Measurements from ENCODE around the gene OGFOD3.

Gene OGFOD3

DNA sequence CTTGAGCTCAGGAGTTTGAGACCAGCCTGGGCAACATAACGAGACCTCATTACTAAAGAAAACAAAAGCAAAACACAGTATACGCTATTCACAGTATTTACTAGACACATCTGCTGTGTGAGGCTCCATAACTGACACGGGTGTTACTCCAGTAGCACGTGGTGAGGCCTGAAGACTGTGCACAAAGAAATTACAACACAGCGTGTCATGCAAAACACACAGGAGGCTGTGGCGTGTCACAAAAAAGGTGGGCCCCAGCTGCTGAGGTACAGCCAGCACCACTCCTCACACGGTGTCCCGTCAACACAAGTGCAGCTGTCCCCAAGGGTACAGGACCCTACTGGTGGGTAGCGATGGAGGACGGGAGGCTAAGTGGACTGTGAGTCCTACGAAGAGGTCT lies 29.5 kb upstream of the OGFOD3 start:
- Histone ChIP-seq H3K27me3 (ENCODE audit: control insufficient read depth in 5 of 5, insufficient read depth in 4 of 5, low read length in 5 of 5) (no peaks in the 10 kb centered on the region), H3K36me3 (ENCODE audit: control insufficient read depth in 5 of 5, insufficient read depth in 5 of 5, low read length in 5 of 5) (peaks cover 0 to 34% (median 20%) of the 10 kb centered on the region in 5 donors), H3K4me3 (ENCODE audit: low read depth in 1 of 5, low read length in 5 of 5) (no peak overlapping the region), H3K9me3 (ENCODE audit: control insufficient read depth in 5 of 5, low read length in 5 of 5) (no peaks in the 10 kb centered on the region), H3K4me1 (ENCODE audit: control insufficient read depth in 5 of 5, insufficient read depth in 5 of 5, low read length in 5 of 5) (peaks cover 0 to 61% (median 49%) of the 10 kb centered on the region in 5 donors), H3K9ac (ENCODE audit: low read length in 5 of 5) (no peak overlapping the region), H3K27ac (ENCODE audit: low read depth, low read length) (no peak overlapping the region)

DNA sequence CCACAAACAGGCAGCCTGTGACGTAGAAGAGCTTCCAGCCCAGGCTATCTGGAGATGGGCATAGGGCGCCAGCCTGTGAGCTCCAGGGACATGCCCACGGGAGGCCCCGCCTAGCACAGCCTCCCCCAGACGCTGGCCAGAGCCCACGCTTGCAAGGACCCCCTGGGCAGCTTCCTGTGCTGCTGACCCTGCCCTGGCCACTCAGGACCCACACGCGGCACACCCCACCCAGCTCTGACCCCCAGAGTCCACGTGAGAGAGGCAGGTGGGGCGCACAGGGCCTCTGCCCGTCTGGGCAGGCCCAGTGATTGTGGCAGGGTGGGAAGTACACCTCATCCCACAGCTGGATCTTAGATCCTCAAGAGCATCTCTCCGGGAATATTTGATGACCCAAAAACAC lies 28.3 kb upstream of the OGFOD3 start:
- Histone ChIP-seq H3K4me1 (ENCODE audit: control insufficient read depth in 5 of 5, insufficient read depth in 5 of 5, low read length in 5 of 5) (peaks cover 0 to 69% (median 49%) of the 10 kb centered on the region in 5 donors), H3K27me3 (ENCODE audit: control insufficient read depth in 5 of 5, insufficient read depth in 4 of 5, low read length in 5 of 5) (no peaks in the 10 kb centered on the region), H3K27ac (ENCODE audit: low read depth, low read length) (no peak overlapping the region), H3K9me3 (ENCODE audit: control insufficient read depth in 5 of 5, low read length in 5 of 5) (no peaks in the 10 kb centered on the region), H3K4me3 (ENCODE audit: low read depth in 1 of 5, low read length in 5 of 5) (no peak overlapping the region), H3K9ac (ENCODE audit: low read length in 5 of 5) (no peak overlapping the region), H3K36me3 (ENCODE audit: control insufficient read depth in 5 of 5, insufficient read depth in 5 of 5, low read length in 5 of 5) (peaks cover 0 to 46% (median 32%) of the 10 kb centered on the region in 5 donors)

GRCh38 chr17:82446124-82446523 lies 27.7 kb upstream of the OGFOD3 start:
- peaks cover 0 to 49% (median 32%) of the 10 kb centered on the region in 5 donors for H3K36me3 ChIP-seq (ENCODE audit: control insufficient read depth in 5 of 5, insufficient read depth in 5 of 5, low read length in 5 of 5)
- H3K9me3 ChIP-seq (ENCODE audit: control insufficient read depth in 5 of 5, low read length in 5 of 5) = no peaks in the 10 kb centered on the region
- no peaks in the 10 kb centered on the region for H3K27me3 ChIP-seq (ENCODE audit: control insufficient read depth in 5 of 5, insufficient read depth in 4 of 5, low read length in 5 of 5)
- H3K4me3 ChIP-seq (ENCODE audit: low read depth in 1 of 5, low read length in 5 of 5) = no peak overlapping the region
- no peak overlapping the region for H3K27ac ChIP-seq (ENCODE audit: low read depth, low read length)
- H3K9ac ChIP-seq (ENCODE audit: low read length in 5 of 5) = no peak overlapping the region
- H3K4me1 ChIP-seq (ENCODE audit: control insufficient read depth in 5 of 5, insufficient read depth in 5 of 5, low read length in 5 of 5) = peaks cover 0 to 67% (median 44%) of the 10 kb centered on the region in 5 donors

GRCh38 chr17:82445542-82445941 lies 27.2 kb upstream of the OGFOD3 start:
- H3K36me3 ChIP-seq (ENCODE audit: control insufficient read depth in 5 of 5, insufficient read depth in 5 of 5, low read length in 5 of 5) = peaks cover 0 to 49% (median 32%) of the 10 kb centered on the region in 5 donors

GRCh38 chr17:82444941-82445521 lies 26.6 kb upstream of the OGFOD3 start:
- Histone ChIP-seq H3K4me1 (ENCODE audit: control insufficient read depth in 5 of 5, insufficient read depth in 5 of 5, low read length in 5 of 5) (peaks cover 0 to 67% (median 39%) of the 10 kb centered on the region in 5 donors), H3K4me3 (ENCODE audit: low read depth in 1 of 5, low read length in 5 of 5) (no peak overlapping the region), H3K27ac (ENCODE audit: low read depth, low read length) (no peak overlapping the region), H3K27me3 (ENCODE audit: control insufficient read depth in 5 of 5, insufficient read depth in 4 of 5, low read length in 5 of 5) (no peaks in the 10 kb centered on the region), H3K36me3 (ENCODE audit: control insufficient read depth in 5 of 5, insufficient read depth in 5 of 5, low read length in 5 of 5) (peaks cover 0 to 49% (median 32%) of the 10 kb centered on the region in 5 donors), H3K9ac (ENCODE audit: low read length in 5 of 5) (no peak overlapping the region), H3K9me3 (ENCODE audit: control insufficient read depth in 5 of 5, low read length in 5 of 5) (no peaks in the 10 kb centered on the region)

More at GRCh38 chr17:82445542-82445941, 27.2 kb upstream of the OGFOD3 start:
- no peaks in the 10 kb centered on the region for H3K27me3 ChIP-seq (ENCODE audit: control insufficient read depth in 5 of 5, insufficient read depth in 4 of 5, low read length in 5 of 5)
- H3K9ac ChIP-seq (ENCODE audit: low read length in 5 of 5) = no peak overlapping the region
- peaks cover 0 to 68% (median 41%) of the 10 kb centered on the region in 5 donors for H3K4me1 ChIP-seq (ENCODE audit: control insufficient read depth in 5 of 5, insufficient read depth in 5 of 5, low read length in 5 of 5)
- no peak overlapping the region for H3K4me3 ChIP-seq (ENCODE audit: low read depth in 1 of 5, low read length in 5 of 5)
- H3K27ac ChIP-seq (ENCODE audit: low read depth, low read length) = no peak overlapping the region
- H3K9me3 ChIP-seq (ENCODE audit: control insufficient read depth in 5 of 5, low read length in 5 of 5) = no peaks in the 10 kb centered on the region

GRCh38 chr17:82444284-82444893 lies 26.0 kb upstream of the OGFOD3 start:
- no peaks in the 10 kb centered on the region for H3K9me3 ChIP-seq (ENCODE audit: control insufficient read depth in 5 of 5, low read length in 5 of 5)
- H3K36me3 ChIP-seq (ENCODE audit: control insufficient read depth in 5 of 5, insufficient read depth in 5 of 5, low read length in 5 of 5) = peaks cover 0 to 49% (median 32%) of the 10 kb centered on the region in 5 donors
- H3K4me1 ChIP-seq (ENCODE audit: control insufficient read depth in 5 of 5, insufficient read depth in 5 of 5, low read length in 5 of 5) = peaks cover 0 to 65% (median 37%) of the 10 kb centered on the region in 5 donors
- H3K27me3 ChIP-seq (ENCODE audit: control insufficient read depth in 5 of 5, insufficient read depth in 4 of 5, low read length in 5 of 5) = no peaks in the 10 kb centered on the region
- no peak overlapping the region for H3K4me3 ChIP-seq (ENCODE audit: low read depth in 1 of 5, low read length in 5 of 5)
- no peak overlapping the region for H3K27ac ChIP-seq (ENCODE audit: low read depth, low read length)
- no peak overlapping the region for H3K9ac ChIP-seq (ENCODE audit: low read length in 5 of 5)

DNA sequence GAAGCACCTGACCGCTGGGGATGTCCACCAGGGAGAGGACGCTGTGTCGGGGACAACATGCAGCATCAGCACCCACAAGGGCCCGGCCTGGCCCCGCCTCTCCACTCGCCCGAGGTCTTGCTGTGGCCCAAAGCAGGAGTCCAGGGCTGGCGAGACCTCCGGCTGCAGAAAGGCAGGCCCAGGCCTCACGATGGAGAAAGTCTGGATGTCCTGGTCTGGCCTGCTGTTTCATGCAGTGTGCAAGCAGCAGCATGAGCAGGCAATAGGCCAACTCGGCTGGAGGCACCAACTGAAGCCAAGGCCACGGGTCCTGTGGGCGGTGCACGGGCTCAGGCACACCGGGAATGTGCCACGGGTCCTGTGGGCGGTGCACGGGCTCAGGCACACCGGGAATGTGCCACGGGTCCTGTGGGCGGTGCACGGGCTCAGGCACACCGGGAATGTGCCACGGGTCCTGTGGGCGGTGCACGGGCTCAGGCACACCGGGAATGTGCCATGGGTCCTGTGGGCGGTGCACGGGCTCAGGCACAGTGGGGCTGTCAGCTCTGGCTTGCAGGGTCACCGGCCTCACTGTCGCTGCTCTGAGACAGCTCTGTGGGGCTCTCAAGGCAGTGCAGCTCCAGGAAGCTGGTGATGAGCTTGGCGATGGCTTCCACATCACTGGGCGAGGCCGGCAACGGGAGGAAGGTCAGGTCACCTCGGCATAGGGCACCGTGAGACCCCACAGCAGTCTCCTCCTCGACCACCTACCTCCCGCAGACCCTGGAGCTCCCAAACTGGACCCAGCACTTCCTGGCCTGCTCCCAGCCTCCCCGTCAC lies 25.3 kb upstream of the OGFOD3 start:
- Histone ChIP-seq H3K9me3 (ENCODE audit: control insufficient read depth in 5 of 5, low read length in 5 of 5) (no peaks in the 10 kb centered on the region), H3K36me3 (ENCODE audit: control insufficient read depth in 5 of 5, insufficient read depth in 5 of 5, low read length in 5 of 5) (peaks cover 0 to 49% (median 32%) of the 10 kb centered on the region in 5 donors), H3K27me3 (ENCODE audit: control insufficient read depth in 5 of 5, insufficient read depth in 4 of 5, low read length in 5 of 5) (no peaks in the 10 kb centered on the region), H3K27ac (ENCODE audit: low read depth, low read length) (no peak overlapping the region), H3K9ac (ENCODE audit: low read length in 5 of 5) (no peak overlapping the region), H3K4me3 (ENCODE audit: low read depth in 1 of 5, low read length in 5 of 5) (no peak overlapping the region), H3K4me1 (ENCODE audit: control insufficient read depth in 5 of 5, insufficient read depth in 5 of 5, low read length in 5 of 5) (peaks cover 0 to 60% (median 30%) of the 10 kb centered on the region in 5 donors)

DNA sequence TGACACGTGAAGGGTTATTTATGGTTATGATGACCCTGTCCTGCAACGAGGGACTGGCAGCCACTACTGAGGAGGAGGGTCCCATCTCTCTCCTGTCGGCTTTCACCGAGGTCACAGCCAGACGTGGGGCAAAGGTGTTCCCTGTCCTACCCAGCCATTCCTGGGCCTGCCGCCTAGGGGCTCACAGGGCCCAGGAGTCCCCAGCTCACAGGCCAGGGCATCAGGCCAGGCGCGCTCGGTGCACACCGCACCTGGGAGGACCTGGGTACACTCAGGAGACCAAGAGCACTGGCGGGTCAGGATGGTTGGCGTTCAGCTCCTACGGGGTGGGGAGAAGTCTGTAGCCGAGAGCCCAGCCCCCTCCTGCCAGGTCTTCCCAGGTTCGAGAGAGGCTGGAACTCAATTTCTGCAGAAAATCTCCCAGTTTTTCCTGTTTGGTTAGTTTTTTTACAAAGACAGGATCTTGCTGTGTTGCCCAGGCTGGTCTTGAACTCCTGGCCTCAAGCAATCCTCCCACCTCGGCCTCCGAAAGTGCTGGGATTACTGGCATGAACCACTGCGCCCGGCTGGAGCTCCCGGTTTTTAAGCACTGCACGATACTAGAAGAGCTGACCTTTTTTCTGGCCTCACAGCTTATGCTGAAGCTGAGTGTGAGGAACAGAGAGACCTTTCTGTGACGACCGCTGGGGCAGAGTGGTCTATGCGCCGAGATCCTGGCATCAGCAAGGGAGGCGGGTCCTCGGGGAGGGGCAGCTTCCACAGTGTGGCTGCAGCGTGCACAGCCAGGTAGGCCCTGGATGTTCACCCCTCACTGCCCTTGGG lies 24.5 kb upstream of the OGFOD3 start:
- peaks cover 0 to 49% (median 31%) of the 10 kb centered on the region in 5 donors for H3K36me3 ChIP-seq (ENCODE audit: control insufficient read depth in 5 of 5, insufficient read depth in 5 of 5, low read length in 5 of 5)
- no peak overlapping the region for H3K4me3 ChIP-seq (ENCODE audit: low read depth in 1 of 5, low read length in 5 of 5)
- peak overlapping the region in 1 of 5 donors; percentile 35 for H3K9ac ChIP-seq (ENCODE audit: low read length in 5 of 5)
- H3K4me1 ChIP-seq (ENCODE audit: control insufficient read depth in 5 of 5, insufficient read depth in 5 of 5, low read length in 5 of 5) = peaks cover 0 to 60% (median 30%) of the 10 kb centered on the region in 5 donors
- H3K9me3 ChIP-seq (ENCODE audit: control insufficient read depth in 5 of 5, low read length in 5 of 5) = no peaks in the 10 kb centered on the region
- no peaks in the 10 kb centered on the region for H3K27me3 ChIP-seq (ENCODE audit: control insufficient read depth in 5 of 5, insufficient read depth in 4 of 5, low read length in 5 of 5)
- no peak overlapping the region for H3K27ac ChIP-seq (ENCODE audit: low read depth, low read length)

- Histone ChIP-seq H3K27ac (ENCODE audit: low read depth, low read length) (no peak overlapping the region), H3K27me3 (ENCODE audit: control insufficient read depth in 5 of 5, insufficient read depth in 4 of 5, low read length in 5 of 5) (no peaks in the 10 kb centered on the region), H3K4me3 (ENCODE audit: low read depth in 1 of 5, low read length in 5 of 5) (no peak overlapping the region), H3K36me3 (ENCODE audit: control insufficient read depth in 5 of 5, insufficient read depth in 5 of 5, low read length in 5 of 5) (peaks cover 0 to 59% (median 30%) of the 10 kb centered on the region in 5 donors), H3K4me1 (ENCODE audit: control insufficient read depth in 5 of 5, insufficient read depth in 5 of 5, low read length in 5 of 5) (peaks cover 0 to 60% (median 30%) of the 10 kb centered on the region in 5 donors), H3K9ac (ENCODE audit: low read length in 5 of 5) (peak overlapping the region in 1 of 5 donors; percentile 35), H3K9me3 (ENCODE audit: control insufficient read depth in 5 of 5, low read length in 5 of 5) (no peaks in the 10 kb centered on the region)
Observed at GRCh38 chr17:82441691-82442487, 23.5 kb upstream of the OGFOD3 start.
